Colonic mucosa (tissue), 4 donors: ENCODE measurements around the gene PCP4L1. TPM values are rescaled to one million over a fixed set of nuclear protein-coding genes. Genes with fewer than 3 reads are reported as not detected.
A peak's percentile ranks its signal among the peaks of the same experiment; 100 is the strongest.

Source experiments
- DNase-seq: peaks from one replicate; pipeline ENCODE4 v3.0.0-alpha.2; 2020
- H3K27ac ChIP-seq: fragments of 200-600 bp; one replicate; pipeline ENCODE4 v1.8.0; 2021
- H3K27me3 ChIP-seq: fragments of 200-600 bp; one replicate; pipeline ENCODE4 v1.8.0; 2021
- H3K36me3 ChIP-seq: fragments of 200-600 bp; one replicate; pipeline ENCODE4 v1.8.0; 2021
- H3K4me1 ChIP-seq: fragments of 200-600 bp; one replicate; pipeline ENCODE4 v1.8.0; 2021; ENCODE audit warnings: mild to moderate bottlenecking
- H3K4me3 ChIP-seq: fragments of 200-600 bp; one replicate; pipeline ENCODE4 v1.8.0; 2021
- H3K9ac ChIP-seq, 2 donors: one replicate each; pipeline ENCODE4 v1.7.0; 2013; ENCODE audit warnings: control low read depth in 2 of 2, low read depth in 2 of 2, low read length in 2 of 2
- H3K9me3 ChIP-seq: fragments of 200-600 bp; one replicate; pipeline ENCODE4 v1.8.0; 2021
- CTCF ChIP-seq: fragments of 200-600 bp; IDR thresholded peaks from one replicate; pipeline ENCODE4 v1.8.0; 2022; ENCODE audit warnings: antibody characterized with exemption, mild to moderate bottlenecking
- intact Hi-C: fragments of 100-400 bp; cut with DNase I; formaldehyde crosslinking; loops from one replicate; pipeline ENCODE4 v1.14.1; 2022
- total RNA-seq, 2 donors: library from RNA; stranded (reverse); fragmentation: NEBNext Ultra II Directional in 1 of 2; extraction: Animal tissue kit (Norgen Biotek cat#: 25700) in 1 of 2; gene quantifications; one replicate each; pipeline ENCODE4 v1.2.1, GENCODE V29; 2021
- donor health status: healthy.
- donor health status: DM: no; HTN: no; CAD: no.
- donor health status: DM: no; HTN: no; CAD: no.

PCP4L1 gene
- total RNA-seq, 2 donors from 2014 or later: 0.22 to 1.4 TPM

GRCh38 chr1:161217831-161218230 lies 40.7 kb upstream of the PCP4L1 start:
- H3K4me1 ChIP-seq: no peaks in the 10 kb centered on the region
- H3K27ac ChIP-seq: peak overlapping the region; percentile 72
- no peaks in the 10 kb centered on the region for H3K27me3 ChIP-seq
- H3K9ac ChIP-seq: no peak overlapping the region
- no peak for DNase-seq
- no peaks in the 10 kb centered on the region for H3K9me3 ChIP-seq
- peaks cover 13% of the 10 kb centered on the region for H3K36me3 ChIP-seq
- TF ChIP-seq CTCF: no peak
- intact Hi-C loops: no loop called here
- no peak overlapping the region for H3K4me3 ChIP-seq

- no peak for DNase-seq
- intact Hi-C loops: no loop called here
- Histone ChIP-seq H3K4me3 (no peak overlapping the region), H3K4me1 (no peaks in the 10 kb centered on the region), H3K9me3 (no peaks in the 10 kb centered on the region), H3K27me3 (no peaks in the 10 kb centered on the region), H3K9ac (no peak overlapping the region), H3K27ac (no peak overlapping the region), H3K36me3 (peaks cover 6% of the 10 kb centered on the region)
- no peak for TF ChIP-seq CTCF
Observed at GRCh38 chr1:161218301-161219077, 40.1 kb upstream of the PCP4L1 start.

GRCh38 chr1:161219078-161219892 lies 39.3 kb upstream of the PCP4L1 start:
- H3K27me3 ChIP-seq: no peaks in the 10 kb centered on the region
- H3K9ac ChIP-seq: no peak overlapping the region
- no peaks in the 10 kb centered on the region for H3K36me3 ChIP-seq
- no peak for DNase-seq
- H3K9me3 ChIP-seq: no peaks in the 10 kb centered on the region
- H3K4me1 ChIP-seq: no peaks in the 10 kb centered on the region
- TF ChIP-seq CTCF: no peak
- intact Hi-C loops: no loop called here
- no peak overlapping the region for H3K27ac ChIP-seq
- no peak overlapping the region for H3K4me3 ChIP-seq

- H3K4me3 ChIP-seq: no peak overlapping the region
- intact Hi-C loops: no loop called here
- H3K9ac ChIP-seq: no peak overlapping the region
- H3K4me1 ChIP-seq: no peaks in the 10 kb centered on the region
- no peaks in the 10 kb centered on the region for H3K27me3 ChIP-seq
- H3K9me3 ChIP-seq: no peaks in the 10 kb centered on the region
- TF ChIP-seq CTCF: no peak
- no peak overlapping the region for H3K27ac ChIP-seq
- DNase-seq: no peak
- H3K36me3 ChIP-seq: no peaks in the 10 kb centered on the region
Observed at GRCh38 chr1:161220002-161220401, 38.5 kb upstream of the PCP4L1 start.

GRCh38 chr1:161222175-161223019 lies 36.1 kb upstream of the PCP4L1 start:
- no peak for TF ChIP-seq CTCF
- Histone ChIP-seq H3K36me3 (no peaks in the 10 kb centered on the region), H3K27me3 (no peaks in the 10 kb centered on the region), H3K9me3 (no peaks in the 10 kb centered on the region), H3K4me1 (peaks cover 15% of the 10 kb centered on the region), H3K9ac (no peak overlapping the region), H3K4me3 (no peak overlapping the region), H3K27ac (no peak overlapping the region)
- no peak for DNase-seq
- intact Hi-C loops: no loop called here
